HG03565 (cell line): ENCODE results near the gene DPPA3.
"Not testable (repeated sequence)": the region's sequence is repeated elsewhere in the genome, so short reads cannot be mapped to it uniquely, and the experiment has no call there.

Experiments used
- ATAC-seq: cut with Tn5 transposase; IDR thresholded peaks from one replicate; pipeline ENCODE4 v1.9.1; 2021; ENCODE audit warnings: mild to moderate bottlenecking, moderate library complexity; ENCODE audit not compliant: unreplicated experiment

DPPA3 gene

GRCh38 chr12:7711133-7711532 lies at the start of gene DPPA3:
Gene DPPA3, plus strand, starts transcription at chr12:7711433. Its CDS starts 138 bp downstream, at chr12:7711571.
- no peak for ATAC-seq

- no peak for ATAC-seq
Measured at GRCh38 chr12:7661741-7662140, 49.5 kb upstream of the DPPA3 start.

- ATAC-seq: no peak
Measured at GRCh38 chr12:7666595-7666994, 44.6 kb upstream of the DPPA3 start.

GRCh38 chr12:7667125-7667524 lies 44.1 kb upstream of the DPPA3 start:
- ATAC-seq: no peak

GRCh38 chr12:7668171-7668570 lies 43.1 kb upstream of the DPPA3 start:
- no peak for ATAC-seq

- ATAC-seq: not testable (repeated sequence)
Measured at GRCh38 chr12:7675455-7675854, 35.8 kb upstream of the DPPA3 start.

GRCh38 chr12:7677432-7677888 lies 33.8 kb upstream of the DPPA3 start:
- not testable (repeated sequence) for ATAC-seq

- ATAC-seq: no peak
Measured at GRCh38 chr12:7678744-7679143, 32.5 kb upstream of the DPPA3 start.

GRCh38 chr12:7679251-7680045 lies 31.8 kb upstream of the DPPA3 start:
- ATAC-seq: no peak

- no peak for ATAC-seq
Measured at GRCh38 chr12:7681535-7681934, 29.7 kb upstream of the DPPA3 start.

GRCh38 chr12:7693793-7694192 lies 17.4 kb upstream of the DPPA3 start:
- no peak for ATAC-seq

- ATAC-seq: no peak
Measured at GRCh38 chr12:7694556-7695236, 16.5 kb upstream of the DPPA3 start.

- ATAC-seq: no peak
Measured at GRCh38 chr12:7695237-7695560, 16.0 kb upstream of the DPPA3 start.

- ATAC-seq: no peak
Measured at GRCh38 chr12:7695566-7696197, 15.6 kb upstream of the DPPA3 start, which contains the start of gene GDF3. Gene GDF3, minus strand, starts transcription at chr12:7695775. Its CDS starts 47 bp downstream, at chr12:7695728.

GRCh38 chr12:7705846-7706245 lies 5.4 kb upstream of the DPPA3 start:
- no peak for ATAC-seq

- ATAC-seq: no peak
Measured at GRCh38 chr12:7709969-7710675, 1.1 kb upstream of the DPPA3 start.

GRCh38 chr12:7712841-7713442 lies 1.7 kb downstream of the DPPA3 start:
- no peak for ATAC-seq

GRCh38 chr12:7716381-7716780 lies 5.1 kb downstream of the DPPA3 start:
- ATAC-seq: no peak

- no peak for ATAC-seq
Measured at GRCh38 chr12:7719946-7720730, 8.9 kb downstream of the DPPA3 start.

- no peak for ATAC-seq
Measured at GRCh38 chr12:7723926-7724325, 12.7 kb downstream of the DPPA3 start.
